GM21526 (cell line): ENCODE results near the gene APOBEC2.

Experiments
- ATAC-seq: cut with Tn5 transposase; IDR thresholded peaks from one replicate; pipeline ENCODE4 v1.9.1; 2021; ENCODE audit warnings: moderate library complexity; ENCODE audit not compliant: unreplicated experiment, low FRiP score

Gene APOBEC2

DNA sequence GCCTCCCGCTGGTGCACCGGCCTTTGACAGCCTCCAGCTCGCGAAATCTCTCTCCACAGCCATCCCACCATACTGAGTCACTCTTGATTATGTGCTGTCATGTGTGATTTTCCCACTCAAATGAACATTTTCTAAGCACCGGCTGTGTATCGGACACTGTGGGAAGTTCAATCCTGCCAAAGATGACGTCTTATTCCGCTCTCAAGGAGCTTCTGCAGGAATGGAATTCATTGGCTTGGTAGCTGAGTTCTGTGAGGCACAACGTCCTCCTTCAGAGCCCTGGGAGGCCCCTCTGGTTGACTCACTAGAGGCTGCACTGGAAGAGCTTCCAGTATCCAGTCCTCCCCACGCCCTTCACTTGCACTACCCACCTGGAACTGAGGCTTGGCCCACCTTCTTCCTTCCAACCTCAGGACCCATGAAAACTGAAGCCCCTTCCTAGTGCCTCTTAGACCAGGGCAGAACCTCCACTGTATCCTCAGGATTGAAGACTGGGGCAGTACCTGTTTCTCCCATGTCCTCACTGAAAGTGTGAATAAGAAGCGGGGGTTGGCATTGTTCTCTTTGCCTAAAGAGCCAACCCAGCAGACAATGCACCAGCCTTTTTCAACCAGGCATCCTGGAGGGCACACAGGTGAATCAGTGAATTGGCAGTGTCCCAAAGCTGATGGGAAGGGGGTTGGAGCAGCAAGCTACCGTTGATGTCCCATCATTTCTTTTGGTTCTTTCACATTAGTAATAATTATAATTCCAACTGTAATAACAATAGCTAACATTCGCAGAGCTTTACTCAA lies 15.7 kb upstream of the APOBEC2 start:
- no peak for ATAC-seq

DNA sequence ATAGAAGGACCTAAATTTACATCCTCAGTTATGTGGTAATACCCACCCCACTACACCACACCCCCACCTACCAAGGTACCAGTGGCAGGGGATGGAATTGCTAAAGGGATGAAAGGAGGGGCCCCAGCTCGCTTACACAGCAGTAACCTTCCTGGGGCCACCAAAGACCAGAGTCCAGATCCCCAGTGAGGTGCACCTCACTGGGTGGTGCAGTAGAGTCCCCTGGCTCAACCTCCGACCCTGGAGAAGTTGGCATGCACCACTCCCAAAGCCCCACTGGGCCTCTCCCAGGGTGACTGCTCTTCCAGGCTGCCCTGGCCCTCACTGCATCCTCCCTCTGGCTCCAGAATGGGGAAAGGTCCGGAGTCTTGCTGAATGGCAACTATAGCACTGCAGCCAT lies 14.8 kb upstream of the APOBEC2 start:
- no peak for ATAC-seq

DNA sequence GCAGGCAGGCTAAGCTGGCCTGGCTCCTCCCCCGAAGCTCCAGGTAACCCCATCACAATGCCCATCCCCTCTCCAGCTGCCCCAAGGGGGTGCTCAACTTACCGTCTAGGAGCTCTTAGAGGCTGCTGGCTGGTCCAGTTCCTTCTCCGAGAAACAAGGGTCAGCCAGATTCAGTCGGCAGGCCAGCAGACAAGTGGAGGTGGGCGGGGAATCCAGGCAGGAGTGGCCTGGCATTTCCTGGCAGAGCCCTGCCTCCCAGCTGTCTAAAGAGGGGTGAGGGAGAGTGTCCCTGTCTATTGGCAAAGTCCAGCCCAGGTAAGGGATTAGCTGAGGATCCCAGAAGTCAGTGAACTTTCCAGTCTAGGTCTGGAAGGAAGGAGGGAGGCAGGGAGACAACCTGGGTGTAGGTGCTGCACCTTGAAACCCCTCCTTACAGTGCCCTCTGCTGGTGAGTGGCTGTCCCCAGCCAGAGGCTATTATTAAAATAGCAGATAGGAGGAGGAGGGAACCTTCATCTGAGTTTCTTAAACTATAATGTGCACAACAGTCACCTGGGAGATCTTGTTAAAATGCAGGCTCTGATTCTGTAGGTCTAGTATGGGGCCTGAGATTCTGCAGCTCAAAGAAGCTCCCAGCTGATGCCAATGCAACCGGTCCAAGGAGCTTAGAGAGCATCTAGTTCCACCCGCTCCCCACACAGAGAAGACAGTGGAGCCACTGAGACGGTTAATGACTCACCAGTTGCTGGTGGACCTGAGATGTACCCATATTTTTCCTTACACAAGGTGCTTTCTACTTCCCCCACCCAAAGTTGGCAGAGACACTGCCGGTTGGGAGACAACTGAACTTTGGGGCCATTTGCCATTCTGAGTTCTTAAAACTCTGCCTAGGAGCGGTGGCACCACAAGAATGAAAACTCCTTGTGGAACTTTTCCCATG lies 13.7 kb upstream of the APOBEC2 start, which contains the start of gene UNC5CL:
TSS of gene UNC5CL (minus strand) at position 162 of the 939 bp plus-strand sequence. CDS start 4,147 bp downstream, outside the sequence.
- no peak for ATAC-seq

DNA sequence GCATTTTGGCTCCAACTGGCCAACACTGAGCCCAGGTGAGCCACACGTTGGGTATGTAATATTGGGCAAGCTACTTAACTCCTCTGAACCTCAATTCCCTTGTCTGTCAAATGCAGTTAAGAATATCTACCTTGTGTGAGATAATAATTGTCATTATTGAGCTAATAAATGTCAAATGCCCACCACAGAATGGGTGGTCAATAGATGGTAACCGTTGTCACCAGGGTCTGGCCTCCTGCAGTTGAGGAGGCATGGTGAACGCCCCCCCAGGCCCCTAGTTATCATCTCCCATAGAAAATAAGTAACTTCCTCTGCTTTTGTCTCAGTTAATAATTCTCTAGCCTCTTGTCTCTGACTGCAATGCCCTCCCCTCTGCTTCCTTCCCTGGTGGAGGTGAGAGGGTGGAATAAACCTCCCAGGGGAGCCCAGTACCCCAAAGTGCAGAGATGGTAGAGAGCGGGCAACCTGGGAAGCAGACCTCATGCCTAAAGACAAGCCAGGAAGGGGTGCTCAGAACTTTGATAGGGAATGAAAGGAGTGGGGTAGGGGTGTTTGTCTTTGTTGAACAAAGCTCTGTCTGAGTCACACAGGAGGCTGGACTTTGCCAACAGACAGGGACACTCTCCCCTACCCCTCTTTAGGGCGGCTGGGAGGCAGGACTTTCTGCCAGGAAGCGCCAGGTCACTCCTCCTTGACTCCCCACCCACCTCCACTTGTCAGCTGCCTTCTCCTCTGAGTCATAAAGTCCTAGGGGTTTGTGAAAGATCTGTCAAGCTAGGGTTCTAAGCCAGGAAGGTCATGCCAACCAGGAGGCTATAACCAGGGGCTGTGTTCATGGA lies 12.7 kb upstream of the APOBEC2 start:
- no peak for ATAC-seq

GRCh38 chr6:41040940-41041536 lies 12.0 kb upstream of the APOBEC2 start:
- no peak for ATAC-seq

DNA sequence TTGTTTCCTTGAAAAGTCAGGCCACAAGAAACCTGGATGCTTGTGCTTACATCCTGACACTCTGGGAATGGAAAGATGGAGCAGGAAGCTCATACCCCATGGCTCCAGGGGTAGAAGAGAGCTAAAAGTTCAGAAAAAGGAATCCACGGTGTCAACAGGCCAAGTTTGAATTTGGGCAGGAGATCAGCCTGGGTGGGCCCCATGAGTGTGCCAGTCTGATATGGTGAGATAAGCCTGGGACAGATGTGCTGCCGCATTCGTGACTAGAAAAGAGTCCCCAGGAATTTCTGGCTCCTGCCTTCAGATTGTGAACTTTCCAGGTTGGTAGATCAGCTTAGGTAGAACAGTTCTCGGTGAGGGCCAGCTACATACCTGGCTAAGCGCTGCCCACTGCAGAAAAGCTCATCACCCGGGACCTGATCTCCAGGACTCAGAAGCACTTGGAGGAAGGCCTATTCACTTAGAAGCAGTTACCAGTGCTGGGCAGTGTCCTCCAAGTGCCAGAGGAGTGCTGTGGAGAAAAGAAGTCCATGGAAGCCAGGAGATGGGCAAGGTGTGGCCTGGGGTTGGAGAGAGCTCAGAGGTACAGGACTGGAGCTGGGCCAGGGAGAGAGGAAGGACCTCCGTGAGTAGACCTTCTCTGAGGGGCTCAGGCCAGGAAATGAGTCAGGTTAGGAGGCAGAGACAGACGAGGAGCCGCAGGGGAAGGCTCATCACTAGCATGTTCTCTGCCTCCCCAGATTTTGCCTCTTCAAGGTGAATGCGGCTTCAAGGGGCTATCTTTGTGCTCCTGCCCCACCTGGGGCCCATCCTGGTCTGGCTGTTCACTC lies 10.6 kb upstream of the APOBEC2 start, which contains the start of gene TSPO2:
TSS of gene TSPO2 (plus strand) at position 242 of the 830 bp plus-strand sequence. CDS start at position 761, 519 bp downstream.
- no peak for ATAC-seq

DNA sequence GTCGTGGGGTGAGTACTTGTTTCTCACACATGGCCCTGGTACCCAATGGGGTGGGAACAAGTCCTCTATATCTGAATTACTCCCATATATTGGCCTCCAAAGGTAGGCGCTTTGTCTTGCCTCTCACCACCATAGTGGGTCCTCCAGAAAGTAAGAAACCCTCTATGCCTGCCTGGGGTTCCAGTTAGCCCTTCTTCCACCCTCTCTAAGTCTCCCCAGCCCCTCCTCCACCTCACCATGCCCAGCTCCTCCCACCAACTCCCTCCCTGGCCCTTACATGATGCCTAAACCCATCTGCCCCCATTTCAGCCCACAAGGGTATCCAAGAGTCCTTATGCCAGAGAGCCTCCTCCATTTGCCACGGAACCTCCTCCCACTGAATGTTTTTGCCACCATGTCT lies 9.9 kb upstream of the APOBEC2 start:
- ATAC-seq, result no peak

- no peak for ATAC-seq
Observed at GRCh38 chr6:41045664-41046063, 7.3 kb upstream of the APOBEC2 start.

GRCh38 chr6:41046084-41046483 lies 6.9 kb upstream of the APOBEC2 start:
- no peak for ATAC-seq

DNA sequence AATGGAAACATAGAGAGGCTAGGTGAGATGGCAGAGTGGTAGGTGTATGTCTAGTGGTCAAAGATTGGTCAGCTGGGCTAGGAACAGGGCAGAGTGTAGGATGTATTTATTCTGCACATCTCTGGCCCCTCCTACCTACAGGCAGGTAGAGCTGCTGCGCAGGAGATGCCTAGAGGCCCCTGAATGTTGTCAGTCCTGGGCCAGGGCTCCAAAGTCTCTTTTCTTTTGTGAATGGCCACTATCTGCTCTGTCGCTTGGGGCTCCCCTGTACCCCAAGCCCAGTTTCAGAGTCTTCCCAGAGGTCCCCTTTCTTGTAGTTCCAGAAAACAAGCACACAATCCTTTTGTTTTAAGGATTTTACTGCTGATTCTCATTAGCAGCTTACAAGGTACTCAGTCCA lies 5.7 kb upstream of the APOBEC2 start:
- ATAC-seq, result no peak

GRCh38 chr6:41047745-41048732 lies 5.0 kb upstream of the APOBEC2 start:
- no peak for ATAC-seq

DNA sequence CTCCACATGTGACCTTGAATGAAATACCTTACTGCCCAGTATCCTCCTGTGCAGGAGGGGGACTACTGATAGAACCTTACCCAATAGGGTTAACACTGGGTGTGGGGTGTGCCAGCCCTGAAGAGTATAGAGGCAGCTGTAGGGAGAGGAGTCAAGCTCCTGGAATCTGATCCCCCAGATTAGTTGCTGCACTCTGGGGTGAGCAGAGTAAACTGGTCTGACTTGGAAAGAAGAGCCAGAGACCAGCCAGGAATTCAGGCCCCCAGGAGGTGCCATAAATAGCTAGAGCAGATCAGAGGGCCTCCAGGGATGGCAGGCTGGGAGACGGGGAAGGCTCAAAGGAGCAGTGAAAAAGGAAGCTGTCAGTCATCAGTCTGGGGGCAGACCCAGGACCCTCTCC lies 3.5 kb upstream of the APOBEC2 start:
- no peak for ATAC-seq

- no peak for ATAC-seq
Observed at GRCh38 chr6:41049955-41050354, 3.0 kb upstream of the APOBEC2 start.

DNA sequence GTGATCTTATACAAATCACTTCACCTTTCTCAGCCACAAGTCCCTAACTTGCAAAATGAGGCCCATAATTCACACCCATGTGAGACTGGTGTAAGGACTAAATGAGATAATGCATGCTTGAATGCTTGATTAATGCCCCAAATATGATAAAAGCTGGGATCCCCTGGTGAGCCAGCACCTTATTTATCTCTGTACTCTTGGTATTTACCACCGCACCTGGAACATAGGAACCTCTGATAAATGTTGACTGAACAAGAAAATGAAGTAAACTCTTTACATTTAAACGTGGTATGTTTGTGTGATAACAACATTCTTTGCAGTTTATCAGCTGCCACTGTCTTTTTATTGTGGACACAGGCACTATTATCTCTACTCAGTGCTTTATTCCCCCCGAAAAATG lies 2.5 kb upstream of the APOBEC2 start:
- ATAC-seq, result no peak

GRCh38 chr6:41051873-41052272 lies 1.1 kb upstream of the APOBEC2 start:
- no peak for ATAC-seq

GRCh38 chr6:41054511-41054910 lies 1.5 kb downstream of the APOBEC2 start:
- no peak for ATAC-seq

- no peak for ATAC-seq
Observed at GRCh38 chr6:41055149-41055548, 2.1 kb downstream of the APOBEC2 start.
